Stomach (tissue), 4 donors: ENCODE measurements around the gene WBP1.

ENCODE experiments used
- CTCF ChIP-seq, 7 experiments: fragments of 450-650 bp in 4 of 7; fragments of 200-600 bp in 3 of 7; sonication (generic) in 3 of 7; IDR thresholded peaks; one replicate each; pipeline ENCODE4 v1.5.1; 2016 to 2019; ENCODE audit warnings: antibody characterized with exemption in 7 of 7, control low read depth in 2 of 7, mild to moderate bottlenecking in 1 of 7
- EP300 ChIP-seq: sonication (generic); formaldehyde crosslinking; IDR thresholded peaks from one replicate; pipeline ENCODE4 v1.6.1; 2017; ENCODE audit warnings: antibody characterized with exemption
- POLR2A ChIP-seq, 4 donors: fragments of 450-650 bp; IDR thresholded peaks; one replicate each; pipeline ENCODE4 v1.6.1; 2016; ENCODE audit warnings: antibody characterized with exemption in 4 of 4, control low read depth in 2 of 4, mild to moderate bottlenecking in 1 of 4, moderate library complexity in 1 of 4
- POLR2AphosphoS5 ChIP-seq, 3 donors: sonication (generic); formaldehyde crosslinking; IDR thresholded peaks; one replicate each; pipeline ENCODE4 v1.6.1; 2016; ENCODE audit warnings: antibody characterized with exemption in 3 of 3

- TF ChIP-seq CTCF (IDR thresholded peaks at IDR 0.05) (no peak), POLR2AphosphoS5 (IDR thresholded peaks at IDR 0.05) (no peak), EP300 (no peak), POLR2A (IDR thresholded peaks at IDR 0.05) (no peak)
These were observed 35.3 kb downstream of the WBP1 start for GRCh38 chr2:74493546-74493945.
